Ureter (tissue), 1 donor: ENCODE measurements around the gene TRIM44. TPM values are rescaled to one million over a fixed set of nuclear protein-coding genes. Genes with fewer than 3 reads are reported as not detected.

Source experiments
- DNase-seq: peaks from one replicate; pipeline ENCODE4 v3.0.0-alpha.2; 2020; ENCODE audit warnings: low spot score
- total RNA-seq: library from RNA; stranded (reverse); gene quantifications from one replicate; pipeline ENCODE4 v1.2.4, GENCODE V29; 2023
- donor health status: DM: yes; HTN: yes; CAD: no.

TRIM44 gene
- total RNA-seq, 1 donor from 2014 or later, result 93.6 TPM

DNA sequence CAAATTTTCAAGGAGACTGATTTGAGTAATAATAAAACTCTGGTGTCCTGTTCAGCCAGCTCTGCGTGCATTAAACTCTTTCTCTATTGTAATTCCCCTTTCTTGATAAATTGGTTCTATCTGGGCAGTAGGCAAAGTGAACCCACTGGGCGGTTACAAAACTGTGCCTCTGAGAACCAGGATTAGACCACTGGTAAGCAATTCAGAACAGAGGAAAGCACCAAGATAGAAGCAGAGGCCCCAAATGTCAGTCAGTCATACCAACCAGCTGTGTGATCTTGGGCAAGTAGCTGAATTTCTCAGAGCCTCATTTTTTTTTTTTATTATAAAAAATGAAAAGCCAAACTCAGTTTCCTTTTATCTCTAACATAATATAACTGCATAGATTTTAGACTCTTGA is 54.9 kb downstream of the TRIM44 start:
- no peak for DNase-seq

DNA sequence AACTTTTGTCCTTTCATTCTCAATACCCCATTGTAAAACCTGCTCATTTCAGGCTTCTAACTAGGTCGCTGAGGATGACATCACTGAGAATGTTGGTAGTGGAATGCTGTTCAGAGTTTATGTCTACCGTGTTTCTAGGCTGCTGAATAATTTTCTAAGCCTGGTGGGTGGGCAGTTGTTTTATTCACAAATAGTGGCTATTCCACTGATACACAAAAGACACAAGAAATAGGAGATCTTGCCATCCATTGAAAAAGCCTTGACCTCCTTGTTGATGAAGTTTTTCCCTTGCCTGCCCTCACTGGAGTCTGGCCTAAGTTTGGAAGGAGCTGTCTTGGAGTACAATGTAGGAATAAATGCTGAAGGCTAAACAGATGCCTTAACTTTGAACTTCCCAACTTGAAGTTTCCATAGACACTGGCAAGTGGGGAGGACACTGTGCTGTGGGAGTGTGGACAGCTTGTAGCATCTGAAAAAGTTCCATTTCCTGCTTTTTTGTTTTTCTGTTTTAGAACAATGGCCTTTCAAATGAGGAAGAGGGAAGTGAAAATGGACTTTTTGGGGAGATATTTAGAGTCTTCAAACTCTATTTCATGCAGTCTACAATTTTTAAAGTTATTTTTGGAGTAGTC is 59.2 kb downstream of the TRIM44 start:
- no peak for DNase-seq

DNA sequence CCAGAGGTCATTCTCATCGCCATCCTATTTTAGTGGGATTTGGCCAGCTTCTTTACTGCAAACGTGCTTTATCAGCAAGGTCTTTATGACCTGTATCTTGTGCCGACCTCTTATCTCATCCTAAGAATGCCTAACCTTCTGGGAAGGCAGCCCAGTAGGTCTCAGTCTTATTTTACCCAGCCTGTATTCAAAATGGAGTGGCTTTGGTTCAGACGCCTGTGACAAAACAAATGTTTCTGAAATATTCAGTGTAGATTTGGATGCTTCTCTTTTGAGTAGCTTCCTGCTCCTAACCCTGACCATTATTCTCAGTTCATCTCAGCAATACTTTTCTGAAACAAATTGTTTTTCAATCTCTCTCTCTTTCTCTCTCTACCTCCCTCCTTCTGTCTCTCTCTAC is 60.1 kb downstream of the TRIM44 start:
- DNase-seq, result no peak

DNA sequence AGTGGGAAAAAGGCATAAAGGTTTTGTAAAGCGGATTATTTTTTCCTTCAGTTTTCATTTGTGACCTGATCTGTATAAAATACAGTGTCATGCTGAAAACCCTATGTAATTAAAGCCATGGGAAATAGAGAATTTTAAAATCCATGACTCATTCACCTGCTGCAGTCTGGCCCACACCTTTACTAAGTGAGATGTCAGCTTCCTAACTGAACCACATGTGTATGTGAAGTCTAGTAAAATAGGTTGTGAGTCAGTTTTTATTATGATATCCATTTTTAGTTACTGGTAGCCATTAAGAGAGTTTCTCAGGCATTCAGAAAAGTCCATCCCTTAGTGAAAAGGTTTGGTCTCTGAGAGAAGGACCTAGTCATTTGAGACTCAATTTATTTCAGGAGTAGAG is 60.9 kb downstream of the TRIM44 start:
- DNase-seq, result no peak

GRCh38 chr11:35723913-35724312 is 61.3 kb downstream of the TRIM44 start:
- no peak for DNase-seq

DNA sequence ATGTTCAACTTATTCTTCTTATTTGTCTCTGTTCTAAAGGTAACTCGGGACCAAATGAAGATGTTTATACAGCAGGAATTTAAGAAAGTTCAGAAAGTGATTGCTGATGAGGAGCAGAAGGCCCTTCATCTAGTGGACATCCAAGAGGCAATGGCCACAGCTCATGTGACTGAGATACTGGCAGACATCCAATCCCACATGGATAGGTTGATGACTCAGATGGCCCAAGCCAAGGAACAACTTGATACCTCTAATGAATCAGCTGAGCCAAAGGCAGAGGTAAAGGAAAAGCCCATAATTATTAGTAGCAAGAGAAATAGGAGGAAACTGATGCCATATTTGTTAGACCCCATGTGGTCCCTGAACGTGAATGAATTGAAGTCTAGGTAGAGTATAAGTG is 63.3 kb downstream of the TRIM44 start:
- DNase-seq, result no peak

DNA sequence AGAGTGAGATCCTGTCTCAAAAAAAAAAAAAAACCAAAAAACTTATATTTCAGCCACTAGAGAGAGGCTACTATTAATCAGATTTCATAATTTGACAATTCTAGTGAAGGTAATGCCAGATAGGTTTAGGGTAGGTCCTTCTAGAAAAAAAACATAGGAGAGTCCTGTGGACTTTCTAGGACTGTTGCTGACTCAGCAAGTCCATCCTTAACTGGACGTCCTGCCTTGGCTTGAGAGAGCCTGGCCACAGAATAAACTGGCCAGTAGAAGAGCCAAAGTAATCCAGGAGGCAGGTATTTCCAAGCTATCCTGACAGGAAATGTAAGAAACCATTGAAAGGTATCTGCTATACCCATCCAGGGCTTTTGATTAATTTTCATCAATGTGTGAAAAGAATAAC is 64.6 kb downstream of the TRIM44 start:
- DNase-seq, result no peak

DNA sequence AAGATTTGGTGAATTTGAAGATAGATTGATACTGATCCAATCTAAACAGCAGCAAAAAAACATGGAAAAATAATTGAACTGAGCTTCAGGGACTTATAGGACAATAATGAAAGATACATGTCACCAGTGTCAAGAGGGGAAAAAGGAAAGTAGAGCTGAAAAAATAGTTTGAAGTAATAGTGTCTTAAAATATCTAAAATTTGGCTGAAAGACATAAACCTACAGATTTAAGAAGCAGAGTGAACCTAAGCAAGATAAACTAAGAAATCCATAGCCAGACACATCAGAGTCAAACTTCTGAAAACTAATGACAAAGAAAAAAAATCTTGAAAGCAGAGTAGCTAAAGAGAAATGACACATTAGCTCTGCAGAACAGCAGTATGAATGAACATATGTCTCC is 67.7 kb downstream of the TRIM44 start:
- no peak for DNase-seq

DNA sequence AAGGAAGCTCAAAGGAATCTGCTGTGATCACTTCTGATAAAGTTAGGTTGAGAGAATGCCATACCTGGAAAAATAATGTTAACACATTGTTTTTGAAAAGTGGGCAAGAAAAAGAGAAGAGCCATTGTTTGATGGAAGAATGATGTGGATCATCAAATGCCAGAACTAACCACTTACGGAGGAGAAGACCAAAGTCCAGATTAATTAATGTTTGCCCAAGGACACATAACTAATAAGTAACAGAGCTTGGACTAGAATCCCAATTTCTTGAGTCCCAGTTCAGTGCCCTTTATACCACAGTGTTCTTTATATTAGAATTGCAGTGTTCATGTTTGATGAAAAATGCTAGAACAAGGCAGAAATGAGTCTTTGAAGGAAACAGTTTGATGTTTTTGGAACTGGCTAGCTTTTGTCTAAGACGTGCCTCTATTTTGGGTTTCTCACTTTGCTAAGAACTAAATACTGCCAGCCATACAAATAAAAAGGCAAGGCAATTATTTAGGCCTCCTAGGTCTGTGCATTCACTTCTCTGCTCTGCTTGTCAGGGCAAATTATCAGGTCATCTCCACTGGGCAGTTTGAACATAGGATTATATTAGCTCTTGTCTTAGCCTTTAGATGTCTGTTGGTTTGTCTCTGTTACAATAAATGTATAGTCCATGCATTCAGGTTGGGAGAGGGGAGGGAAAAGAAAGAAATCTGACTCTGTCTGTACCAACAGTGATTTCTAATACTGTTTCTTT is 72.3 kb downstream of the TRIM44 start:
- no peak for DNase-seq

- no peak for DNase-seq
Measured at GRCh38 chr11:35735411-35735810, 72.8 kb downstream of the TRIM44 start.

DNA sequence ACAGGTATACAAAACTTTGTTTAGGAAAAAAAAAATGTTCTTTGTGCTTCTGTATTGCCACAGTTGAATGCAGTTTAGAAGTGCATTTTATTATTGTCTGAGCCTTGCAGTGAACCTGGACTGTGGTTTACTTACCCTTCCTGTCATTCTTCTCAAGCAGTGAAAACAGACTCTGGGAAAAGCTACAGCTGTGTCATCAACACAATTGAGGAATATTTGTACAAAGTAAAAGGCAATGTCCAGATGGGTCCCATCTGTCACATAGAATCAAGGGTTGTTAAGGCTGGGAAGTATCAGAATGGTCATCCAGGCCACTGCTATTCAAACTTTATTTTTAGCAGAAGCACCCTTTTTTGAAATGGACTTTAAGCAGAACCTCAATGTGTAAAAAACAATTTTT is 73.3 kb downstream of the TRIM44 start:
- no peak for DNase-seq

DNA sequence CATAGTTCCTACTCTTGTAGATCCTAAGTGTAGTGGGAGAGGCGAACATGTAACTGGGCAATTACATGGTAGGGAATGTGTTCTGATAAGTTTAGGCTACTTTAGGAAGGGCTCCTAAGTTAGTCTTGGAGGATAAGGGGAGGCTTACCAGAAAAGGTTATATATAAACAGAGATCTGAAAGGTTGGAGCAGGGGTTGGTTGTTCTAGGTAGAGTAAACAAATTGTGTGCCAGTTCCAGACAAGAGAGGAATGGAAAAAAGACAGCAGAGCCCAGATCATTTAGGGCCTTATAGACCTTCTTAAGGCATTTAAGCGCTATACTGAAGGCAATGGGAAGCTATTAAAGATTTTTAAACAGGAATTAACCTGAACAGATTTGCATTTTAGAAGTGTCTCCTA is 74.4 kb downstream of the TRIM44 start:
- no peak for DNase-seq

GRCh38 chr11:35740061-35740799 is 77.7 kb downstream of the TRIM44 start:
- no peak for DNase-seq

DNA sequence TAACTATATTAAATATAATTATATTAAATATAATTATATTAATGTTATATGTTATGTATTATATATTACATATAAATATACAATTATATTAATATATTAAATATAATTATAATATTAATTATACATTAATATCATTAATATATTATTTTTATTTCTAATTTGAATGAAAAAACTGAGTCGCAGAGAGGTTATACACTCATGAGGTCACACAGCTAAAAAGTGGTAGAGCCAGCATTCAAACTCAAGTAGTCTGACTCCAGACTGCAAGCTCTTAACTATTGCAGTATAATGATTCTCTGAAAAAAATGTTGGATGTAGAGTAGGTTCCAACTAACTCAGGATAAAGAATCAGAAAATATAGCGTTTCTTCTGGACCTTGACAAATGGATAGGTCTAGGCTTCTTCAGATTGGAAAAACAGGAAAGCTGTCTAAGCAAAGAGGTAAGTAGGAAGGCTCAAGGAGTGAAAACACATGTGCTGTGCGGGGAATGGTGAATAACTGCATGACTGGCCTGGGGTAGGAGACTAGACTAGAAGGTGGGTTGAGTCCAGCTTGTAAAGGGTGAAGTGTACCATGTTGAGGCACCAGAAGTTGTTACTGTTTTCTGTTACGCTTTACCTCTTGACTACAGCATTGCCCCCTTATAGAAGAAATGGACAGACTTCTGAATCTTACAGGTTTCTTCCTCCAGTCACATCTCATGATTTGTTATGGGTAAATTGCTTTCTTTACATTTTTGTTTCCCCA is 80.3 kb downstream of the TRIM44 start:
- no peak for DNase-seq

DNA sequence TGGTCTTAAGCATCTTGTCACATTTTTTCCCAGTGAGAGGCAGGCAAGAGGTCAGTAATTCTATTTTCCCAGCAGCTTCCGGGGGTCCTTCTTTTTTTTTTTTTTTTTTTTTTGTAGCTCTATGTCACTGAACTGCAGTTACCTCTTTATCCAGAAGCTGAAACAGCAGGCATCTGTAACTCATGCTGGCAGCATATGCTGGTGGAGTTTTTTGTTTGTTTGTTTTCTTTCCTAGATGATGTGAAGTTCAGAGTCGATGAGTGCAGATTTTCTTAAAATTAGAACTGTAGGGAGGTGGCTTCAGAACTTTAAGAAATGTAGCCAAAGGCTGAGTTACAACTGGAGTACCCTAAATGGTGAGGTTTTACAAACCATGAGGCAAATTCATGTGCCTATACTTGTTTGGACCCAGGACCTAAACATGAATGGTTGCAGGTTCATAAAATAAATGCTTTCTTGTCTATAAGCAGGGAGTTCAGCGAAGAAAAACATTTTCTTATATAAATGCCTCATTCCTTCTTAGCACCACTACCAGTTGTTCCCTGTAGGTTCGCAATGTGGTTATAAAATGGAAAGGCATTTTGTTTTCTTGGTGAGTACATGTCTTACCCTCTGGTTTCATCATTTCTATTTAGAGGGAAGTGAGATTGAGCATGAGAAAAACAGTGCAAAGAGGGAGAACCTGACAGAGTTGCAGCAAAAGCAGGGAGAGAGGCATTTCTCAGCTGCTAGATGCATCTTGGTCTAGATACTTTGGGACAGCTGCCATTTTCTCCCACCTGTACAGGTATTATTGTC is 84.0 kb downstream of the TRIM44 start:
- no peak for DNase-seq

GRCh38 chr11:35747668-35748067 is 85.1 kb downstream of the TRIM44 start:
- DNase-seq, result no peak

DNA sequence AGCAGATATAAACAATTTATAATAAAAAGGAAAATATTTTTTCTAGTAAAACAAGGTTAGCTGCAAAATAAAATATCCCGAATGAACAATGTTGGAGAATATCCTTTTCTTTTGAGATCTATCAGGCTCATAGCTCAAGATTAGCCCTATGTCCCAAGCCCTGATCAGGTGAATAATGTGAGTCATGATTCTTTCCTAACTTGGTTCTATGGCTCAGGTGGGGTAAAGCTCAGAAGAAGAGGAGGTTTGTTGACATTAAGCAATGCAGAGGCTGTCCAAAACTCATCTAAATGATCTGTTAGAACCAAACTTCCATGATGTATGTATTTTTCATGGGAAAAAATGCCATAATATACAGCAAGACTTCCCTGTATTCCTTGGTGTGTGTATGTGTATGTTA is 86.1 kb downstream of the TRIM44 start:
- DNase-seq, result no peak

DNA sequence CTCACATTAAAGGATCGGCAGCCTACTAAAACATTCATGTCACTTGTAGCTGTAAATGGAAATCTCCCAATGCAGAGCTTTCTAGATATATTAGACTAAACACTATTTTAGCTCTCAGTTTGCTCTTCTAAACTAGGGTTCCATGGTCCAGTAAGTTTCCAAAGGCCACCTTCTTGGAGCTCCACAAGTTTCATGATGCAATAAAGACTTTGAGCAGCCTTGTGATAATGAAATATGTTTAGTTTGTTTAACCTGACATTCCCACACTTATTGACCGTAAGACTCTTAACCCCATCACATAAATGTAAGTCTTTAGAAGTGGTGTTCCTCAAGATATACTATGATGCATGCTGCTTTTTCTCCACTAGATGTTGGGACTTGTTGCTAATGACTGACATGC is 87.7 kb downstream of the TRIM44 start:
- DNase-seq, result no peak

DNA sequence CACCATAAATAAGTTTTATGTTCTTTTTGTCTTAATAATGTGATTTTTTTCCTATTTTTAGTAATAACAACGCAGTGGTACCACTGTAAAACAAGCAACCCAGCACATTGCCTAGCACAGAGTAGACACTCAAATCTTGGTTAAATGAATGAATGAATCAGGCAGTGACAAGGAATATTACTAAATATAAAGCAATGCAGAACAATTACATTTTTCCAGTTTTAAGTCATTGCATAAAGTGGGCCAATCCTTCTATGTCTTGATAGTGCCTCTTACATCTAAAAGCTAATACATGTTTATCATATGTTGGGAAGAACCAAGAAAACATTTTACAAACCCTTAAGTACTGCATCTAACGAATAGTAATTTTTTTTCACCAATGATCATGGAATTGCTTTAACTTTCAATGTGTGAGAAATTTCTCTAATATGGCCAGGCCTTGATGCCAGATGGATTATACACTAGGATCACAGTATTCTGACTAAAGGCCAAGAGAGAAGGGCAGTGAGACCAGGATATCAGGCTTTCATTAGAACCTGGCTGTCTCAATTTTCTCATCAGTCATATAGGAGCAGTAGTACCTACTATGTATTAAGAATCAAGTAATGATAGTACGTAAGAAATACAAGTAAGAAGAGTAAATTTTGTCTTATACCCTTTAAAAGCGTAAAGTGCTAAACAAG is 88.5 kb downstream of the TRIM44 start:
- DNase-seq, result no peak

GRCh38 chr11:35751664-35752061 is 89.1 kb downstream of the TRIM44 start:
- no peak for DNase-seq

DNA sequence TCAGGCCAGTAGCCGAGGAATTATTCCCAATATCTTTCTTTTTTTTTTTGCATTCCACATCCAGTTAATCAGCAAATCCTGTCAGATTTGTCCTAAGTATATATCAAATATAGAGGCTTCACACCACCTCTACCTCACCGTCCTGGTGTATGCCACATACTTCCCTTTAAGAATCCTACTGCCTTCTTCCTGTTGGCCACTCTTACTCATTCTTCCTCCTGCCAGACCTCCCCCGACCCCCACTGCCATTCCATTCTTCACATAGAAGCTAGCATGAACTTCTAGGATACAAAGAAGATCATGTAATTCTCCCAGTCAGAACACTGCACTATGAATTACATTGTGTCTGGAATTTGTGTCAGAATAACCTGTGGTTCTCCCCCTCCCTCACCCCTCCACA is 89.5 kb downstream of the TRIM44 start:
- DNase-seq, result no peak
